CD4-positive, alpha-beta T cell treated with Interleukin-17A for 4 hours (primary cell): ENCODE data around the gene UBE2L6.
"Not testable (repeated sequence)": the region's sequence is repeated elsewhere in the genome, so short reads cannot be mapped to it uniquely, and the experiment has no call there.

Experiments
- DNase-seq: peaks from one replicate; pipeline ENCODE4 v3.0.0-alpha.2; 2020; ENCODE audit warnings: mixed read lengths

UBE2L6 gene

GRCh38 chr11:57566005-57566904 is 1.2 kb downstream of the UBE2L6 start:
- peak; percentile 38 for DNase-seq

- no peak for DNase-seq
Observed at GRCh38 chr11:57562596-57562995, 4.9 kb downstream of the UBE2L6 start.

GRCh38 chr11:57560146-57560545 is 7.3 kb downstream of the UBE2L6 start:
- no peak for DNase-seq

- no peak for DNase-seq
Observed at GRCh38 chr11:57556041-57556440, 11.4 kb downstream of the UBE2L6 start.

- DNase-seq = no peak
Observed at GRCh38 chr11:57555393-57555792, 12.1 kb downstream of the UBE2L6 start.

- DNase-seq = no peak
Observed at GRCh38 chr11:57552479-57552878, 15.0 kb downstream of the UBE2L6 start.

- no peak for DNase-seq
Observed at GRCh38 chr11:57551941-57552340, 15.5 kb downstream of the UBE2L6 start.

GRCh38 chr11:57549983-57550382 is 17.5 kb downstream of the UBE2L6 start:
- no peak for DNase-seq

GRCh38 chr11:57547854-57548377 is 19.6 kb downstream of the UBE2L6 start:
- no peak for DNase-seq

- DNase-seq = no peak
Observed at GRCh38 chr11:57546869-57547475, 20.5 kb downstream of the UBE2L6 start.

- DNase-seq = no peak
Observed at GRCh38 chr11:57546451-57546850, 21.0 kb downstream of the UBE2L6 start.

- DNase-seq = no peak
Observed at GRCh38 chr11:57545883-57546282, 21.6 kb downstream of the UBE2L6 start.

- DNase-seq = no peak
Observed at GRCh38 chr11:57544566-57544965, 22.9 kb downstream of the UBE2L6 start.

- no peak for DNase-seq
Observed at GRCh38 chr11:57543593-57543992, 23.9 kb downstream of the UBE2L6 start.

- no peak for DNase-seq
Observed at GRCh38 chr11:57542582-57542981, 24.9 kb downstream of the UBE2L6 start.

- no peak for DNase-seq
Observed at GRCh38 chr11:57541169-57541568, 26.3 kb downstream of the UBE2L6 start.

GRCh38 chr11:57539342-57539741 is 28.1 kb downstream of the UBE2L6 start:
- DNase-seq = no peak

GRCh38 chr11:57536947-57537619 is 30.4 kb downstream of the UBE2L6 start, which contains the start of gene SMTNL1:
TSS of gene SMTNL1 (plus strand) at chr11:57537595. CDS start at chr11:57542643, 5,048 bp downstream.
- DNase-seq = no peak

- DNase-seq = not testable (repeated sequence)
Observed at GRCh38 chr11:57534449-57534848, 33.0 kb downstream of the UBE2L6 start.

GRCh38 chr11:57530596-57531507 is 36.6 kb downstream of the UBE2L6 start, which contains the start of gene TIMM10:
TSS of gene TIMM10 (minus strand) at chr11:57530754. CDS start at chr11:57530189, 565 bp downstream.
- peak; percentile 93 for DNase-seq

GRCh38 chr11:57530215-57530595 is 37.3 kb downstream of the UBE2L6 start:
- no peak for DNase-seq

- no peak for DNase-seq
Observed at GRCh38 chr11:57529012-57529411, 38.5 kb downstream of the UBE2L6 start.
